ENCODE data around the gene CYTH1. TPM values are rescaled to one million over a fixed set of nuclear protein-coding genes. Genes with fewer than 3 reads are reported as not detected.

Gene CYTH1
- total and polyA plus RNA-seq, 4 donors, result 15.4 to 32.1 (median 20.6) TPM

- no peak for DNase-seq (ENCODE audit: low spot score)
- no peak overlapping the region for H3K27ac ChIP-seq (ENCODE audit: low read depth in 1 of 2, low read length in 2 of 2)
- peaks cover 8 to 14% (median 9%) of the 10 kb centered on the region in 4 donors for H3K4me1 ChIP-seq (ENCODE audit: control insufficient read depth in 4 of 4, insufficient read depth in 4 of 4, low read length in 3 of 4)
- no peak overlapping the region for H3K9ac ChIP-seq (ENCODE audit: low read depth in 1 of 2, low read length in 2 of 2)
- H3K27me3 ChIP-seq (ENCODE audit: control insufficient read depth in 4 of 4, insufficient read depth in 4 of 4, low read length in 3 of 4), result no peaks in the 10 kb centered on the region
- WGBS, result 79% methylated on average over 6 of the region's 6 CpGs
- H3K4me3 ChIP-seq (ENCODE audit: low read depth in 1 of 3, low read length in 3 of 3), result no peak overlapping the region
- no peaks in the 10 kb centered on the region for H3K9me3 ChIP-seq (ENCODE audit: control insufficient read depth in 4 of 4, low read length in 3 of 4)
- H3K36me3 ChIP-seq (ENCODE audit: control insufficient read depth in 4 of 4, insufficient read depth in 3 of 4, low read depth in 1 of 4, low read length in 3 of 4), result no peaks in the 10 kb centered on the region
- TF ChIP-seq GABPA (IDR thresholded peaks at IDR 0.05 in 1 of 2, conservative IDR thresholded peaks at IDR 0.05 in 1 of 2) (no peak), EGR1 (IDR thresholded peaks at IDR 0.05; ENCODE audit: low read depth in 2 of 2) (no peak), MAX (IDR thresholded peaks at IDR 0.05) (no peak), FOXA1 (IDR thresholded peaks at IDR 0.05) (no peak), REST (IDR thresholded peaks at IDR 0.05) (no peak), HNF4G (IDR thresholded peaks at IDR 0.05) (no peak), HNF4A (conservative IDR thresholded peaks at IDR 0.05) (no peak), JUND (IDR thresholded peaks at IDR 0.05) (no peak), RAD21 (IDR thresholded peaks at IDR 0.05) (no peak), SP1 (IDR thresholded peaks at IDR 0.05) (no peak), NR2F2 (IDR thresholded peaks at IDR 0.05) (no peak), TAF1 (conservative IDR thresholded peaks at IDR 0.05) (no peak)
- TF ChIP-seq, protein P1, sequence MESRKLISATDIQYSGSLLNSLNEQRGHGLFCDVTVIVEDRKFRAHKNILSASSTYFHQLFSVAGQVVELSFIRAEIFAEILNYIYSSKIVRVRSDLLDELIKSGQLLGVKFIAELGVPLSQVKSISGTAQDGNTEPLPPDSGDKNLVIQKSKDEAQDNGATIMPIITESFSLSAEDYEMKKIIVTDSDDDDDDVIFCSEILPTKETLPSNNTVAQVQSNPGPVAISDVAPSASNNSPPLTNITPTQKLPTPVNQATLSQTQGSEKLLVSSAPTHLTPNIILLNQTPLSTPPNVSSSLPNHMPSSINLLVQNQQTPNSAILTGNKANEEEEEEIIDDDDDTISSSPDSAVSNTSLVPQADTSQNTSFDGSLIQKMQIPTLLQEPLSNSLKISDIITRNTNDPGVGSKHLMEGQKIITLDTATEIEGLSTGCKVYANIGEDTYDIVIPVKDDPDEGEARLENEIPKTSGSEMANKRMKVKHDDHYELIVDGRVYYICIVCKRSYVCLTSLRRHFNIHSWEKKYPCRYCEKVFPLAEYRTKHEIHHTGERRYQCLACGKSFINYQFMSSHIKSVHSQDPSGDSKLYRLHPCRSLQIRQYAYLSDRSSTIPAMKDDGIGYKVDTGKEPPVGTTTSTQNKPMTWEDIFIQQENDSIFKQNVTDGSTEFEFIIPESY (IDR thresholded peaks at IDR 0.05), result no peak
- TF ChIP-seq, protein P2, sequence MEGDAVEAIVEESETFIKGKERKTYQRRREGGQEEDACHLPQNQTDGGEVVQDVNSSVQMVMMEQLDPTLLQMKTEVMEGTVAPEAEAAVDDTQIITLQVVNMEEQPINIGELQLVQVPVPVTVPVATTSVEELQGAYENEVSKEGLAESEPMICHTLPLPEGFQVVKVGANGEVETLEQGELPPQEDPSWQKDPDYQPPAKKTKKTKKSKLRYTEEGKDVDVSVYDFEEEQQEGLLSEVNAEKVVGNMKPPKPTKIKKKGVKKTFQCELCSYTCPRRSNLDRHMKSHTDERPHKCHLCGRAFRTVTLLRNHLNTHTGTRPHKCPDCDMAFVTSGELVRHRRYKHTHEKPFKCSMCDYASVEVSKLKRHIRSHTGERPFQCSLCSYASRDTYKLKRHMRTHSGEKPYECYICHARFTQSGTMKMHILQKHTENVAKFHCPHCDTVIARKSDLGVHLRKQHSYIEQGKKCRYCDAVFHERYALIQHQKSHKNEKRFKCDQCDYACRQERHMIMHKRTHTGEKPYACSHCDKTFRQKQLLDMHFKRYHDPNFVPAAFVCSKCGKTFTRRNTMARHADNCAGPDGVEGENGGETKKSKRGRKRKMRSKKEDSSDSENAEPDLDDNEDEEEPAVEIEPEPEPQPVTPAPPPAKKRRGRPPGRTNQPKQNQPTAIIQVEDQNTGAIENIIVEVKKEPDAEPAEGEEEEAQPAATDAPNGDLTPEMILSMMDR (IDR thresholded peaks at IDR 0.05; ENCODE audit: low read depth, low read length, missing input control), result no peak
- TF ChIP-seq, protein P3, sequence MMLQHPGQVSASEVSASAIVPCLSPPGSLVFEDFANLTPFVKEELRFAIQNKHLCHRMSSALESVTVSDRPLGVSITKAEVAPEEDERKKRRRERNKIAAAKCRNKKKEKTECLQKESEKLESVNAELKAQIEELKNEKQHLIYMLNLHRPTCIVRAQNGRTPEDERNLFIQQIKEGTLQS (IDR thresholded peaks at IDR 0.05), result no peak
Observed at GRCh38 chr17:78771758-78772382, 10.2 kb downstream of the CYTH1 start.
